Ascending aorta (tissue), 2 donors: ENCODE data around the gene DBX1. TPM values are rescaled to one million over a fixed set of nuclear protein-coding genes. Genes with fewer than 3 reads are reported as not detected.
"Not testable (repeated sequence)": the region's sequence is repeated elsewhere in the genome, so short reads cannot be mapped to it uniquely, and the experiment has no call there.

Experiments used
- DNase-seq, 2 donors: peaks; one replicate each; pipeline ENCODE4 v3.0.0-alpha.2; 2019; ENCODE audit warnings: low spot score in 2 of 2
- H3K27ac ChIP-seq, 2 donors: fragments of 200-600 bp; sonication (generic); one replicate each; pipeline ENCODE4 v1.5.1; 2016 to 2017; ENCODE audit warnings: mild to moderate bottlenecking in 1 of 2
- H3K27me3 ChIP-seq: fragments of 200-600 bp; sonication (generic); one replicate; pipeline ENCODE4 v1.5.1; 2017
- H3K36me3 ChIP-seq, 2 donors: fragments of 200-600 bp; sonication (generic); one replicate each; pipeline ENCODE4 v1.5.1; 2016
- H3K4me1 ChIP-seq, 2 donors: fragments of 200-600 bp; sonication (generic); one replicate each; pipeline ENCODE4 v1.5.1; 2016 to 2017; ENCODE audit warnings: mild to moderate bottlenecking in 1 of 2
- H3K4me3 ChIP-seq, 2 donors: fragments of 200-600 bp; sonication (generic); one replicate each; pipeline ENCODE4 v1.5.1; 2016 to 2017; ENCODE audit warnings: mild to moderate bottlenecking in 1 of 2
- H3K9me3 ChIP-seq, 2 donors: fragments of 200-600 bp; sonication (generic); one replicate each; pipeline ENCODE4 v1.5.1; 2016
- intact Hi-C: fragments of 100-400 bp; cut with DNase I; formaldehyde crosslinking; loops from one replicate; pipeline ENCODE4 v1.15.1; 2023
- total RNA-seq: library from RNA; depleted of rRNA; stranded (reverse); fragments of >200 nt; gene quantifications from one replicate; pipeline ENCODE4 v1.1.0, GENCODE V29; 2016
- TF ChIP-seq, protein P1 (sequence below), 3 experiments: fragments of 200-600 bp in 2 of 3; fragments of 450-650 bp in 1 of 3; sonication (generic) in 2 of 3; IDR thresholded peaks; one replicate each; pipeline ENCODE4 v1.5.1; 2016 to 2019; ENCODE audit warnings: antibody characterized with exemption in 3 of 3, mild to moderate bottlenecking in 1 of 3, moderate library complexity in 1 of 3

The DBX1 gene
- total RNA-seq, 1 donor from 2014 or later, result not detected

DNA sequence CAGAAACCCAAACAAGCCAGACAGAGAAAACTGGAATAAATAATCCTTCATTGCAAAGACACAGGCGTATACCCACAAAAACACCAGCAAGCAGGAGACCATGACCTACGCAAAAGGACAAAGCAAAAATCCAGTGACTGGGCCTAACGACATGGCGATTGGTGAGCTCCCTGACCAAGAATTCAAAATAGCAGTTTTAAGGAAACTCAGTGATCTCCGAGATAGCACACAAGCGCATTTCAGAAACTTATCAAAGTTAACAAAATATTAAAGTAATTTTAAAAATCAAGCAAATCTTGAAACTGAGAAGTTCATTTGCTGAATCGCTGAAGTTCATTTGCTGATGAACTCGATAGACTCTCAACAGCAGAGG, 27.6 kb downstream of the DBX1 start:
- Histone ChIP-seq H3K27me3 (no peaks in the 10 kb centered on the region), H3K4me3 (peak overlapping the region; percentile 49 to 60), H3K36me3 (no peaks in the 10 kb centered on the region), H3K4me1 (peaks cover 0 to 2% of the 10 kb centered on the region in 2 donors), H3K27ac (no peak overlapping the region), H3K9me3 (no peaks in the 10 kb centered on the region)
- TF ChIP-seq, protein P1, sequence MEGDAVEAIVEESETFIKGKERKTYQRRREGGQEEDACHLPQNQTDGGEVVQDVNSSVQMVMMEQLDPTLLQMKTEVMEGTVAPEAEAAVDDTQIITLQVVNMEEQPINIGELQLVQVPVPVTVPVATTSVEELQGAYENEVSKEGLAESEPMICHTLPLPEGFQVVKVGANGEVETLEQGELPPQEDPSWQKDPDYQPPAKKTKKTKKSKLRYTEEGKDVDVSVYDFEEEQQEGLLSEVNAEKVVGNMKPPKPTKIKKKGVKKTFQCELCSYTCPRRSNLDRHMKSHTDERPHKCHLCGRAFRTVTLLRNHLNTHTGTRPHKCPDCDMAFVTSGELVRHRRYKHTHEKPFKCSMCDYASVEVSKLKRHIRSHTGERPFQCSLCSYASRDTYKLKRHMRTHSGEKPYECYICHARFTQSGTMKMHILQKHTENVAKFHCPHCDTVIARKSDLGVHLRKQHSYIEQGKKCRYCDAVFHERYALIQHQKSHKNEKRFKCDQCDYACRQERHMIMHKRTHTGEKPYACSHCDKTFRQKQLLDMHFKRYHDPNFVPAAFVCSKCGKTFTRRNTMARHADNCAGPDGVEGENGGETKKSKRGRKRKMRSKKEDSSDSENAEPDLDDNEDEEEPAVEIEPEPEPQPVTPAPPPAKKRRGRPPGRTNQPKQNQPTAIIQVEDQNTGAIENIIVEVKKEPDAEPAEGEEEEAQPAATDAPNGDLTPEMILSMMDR (IDR thresholded peaks at IDR 0.05), result no peak
- DNase-seq, result no peak
- intact Hi-C loops, result loop anchor here (2.0 to 5.0 kb wide), 3 partner anchors 182 to 225 kb away; no protein-coding TSS in a partner anchor

DNA sequence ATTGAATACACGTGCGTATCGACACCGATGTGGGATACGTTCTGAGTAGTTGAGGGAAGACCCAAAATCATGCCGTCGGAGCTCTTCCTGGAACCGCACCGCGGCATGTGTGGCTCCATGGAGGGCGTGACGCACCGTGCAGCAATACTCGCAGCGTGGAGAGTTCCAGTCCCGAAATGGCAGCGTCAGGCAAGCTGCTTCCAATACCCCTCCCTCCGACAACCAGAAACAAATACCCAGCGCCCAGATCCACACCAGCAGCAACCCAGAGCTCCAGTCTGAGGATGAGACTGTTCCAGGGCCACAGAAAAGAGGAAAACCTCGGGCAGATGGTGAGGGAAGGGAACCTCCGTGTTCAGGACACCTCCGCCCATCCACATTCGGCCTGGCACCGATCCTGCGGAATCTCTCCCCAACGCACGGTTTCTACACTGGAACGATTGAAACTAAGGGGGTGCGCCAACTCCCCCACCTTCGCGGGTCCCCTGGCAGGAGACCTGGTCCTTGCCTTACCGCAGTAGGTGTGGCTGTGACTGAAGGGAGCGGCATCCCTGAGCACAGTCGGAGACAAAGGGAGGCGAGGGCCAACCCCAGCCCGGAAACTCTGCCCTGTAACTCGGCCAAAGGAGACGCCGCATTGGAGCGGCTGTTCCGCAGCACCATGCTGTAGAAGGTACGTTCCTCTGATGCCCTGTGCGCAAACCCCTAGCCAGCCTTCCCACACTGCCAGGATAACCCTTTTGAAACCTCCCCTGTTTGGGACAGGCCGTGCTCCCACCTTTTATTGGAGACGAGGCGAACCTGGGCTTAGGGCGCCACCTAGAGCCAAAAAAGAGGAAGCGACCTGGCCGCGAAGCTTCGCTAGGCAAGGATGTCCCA, 28.2 kb downstream of the DBX1 start:
- Histone ChIP-seq H3K9me3 (no peaks in the 10 kb centered on the region), H3K4me3 (peak overlapping the region; percentile 49 to 60), H3K4me1 (peaks cover 0 to 2% of the 10 kb centered on the region in 2 donors), H3K27ac (no peak overlapping the region), H3K27me3 (no peaks in the 10 kb centered on the region), H3K36me3 (no peaks in the 10 kb centered on the region)
- TF ChIP-seq, protein P1 (IDR thresholded peaks at IDR 0.05), result peak; percentile 73 to 93 (median 88)
- DNase-seq, result no peak
- intact Hi-C loops, result loop anchor here (2.0 to 5.0 kb wide), 4 partner anchors 181 to 575 kb away; no protein-coding TSS in a partner anchor

DNA sequence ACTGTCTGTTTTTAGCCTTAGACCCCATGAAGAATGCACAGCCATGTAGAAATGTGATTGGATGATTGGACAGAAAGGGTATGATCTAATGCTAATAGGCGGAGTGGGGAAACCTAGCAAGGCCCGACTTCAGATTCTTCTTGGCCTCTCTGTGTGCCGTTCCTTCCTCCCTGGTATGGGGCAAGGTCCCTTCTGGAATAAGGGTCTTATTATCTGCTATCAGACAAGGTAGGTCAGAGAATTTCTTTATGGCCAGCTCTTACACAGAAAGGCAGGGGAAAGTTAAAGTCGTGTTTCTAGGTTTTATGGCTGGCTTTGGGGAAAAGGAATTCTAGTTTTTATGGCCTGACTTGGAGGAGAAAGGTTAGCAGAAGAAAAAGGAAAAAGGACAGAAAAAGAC, 30.6 kb downstream of the DBX1 start:
- Histone ChIP-seq H3K27ac (no peak overlapping the region), H3K27me3 (no peaks in the 10 kb centered on the region), H3K36me3 (no peaks in the 10 kb centered on the region), H3K4me1 (peaks cover 0 to 2% of the 10 kb centered on the region in 2 donors), H3K9me3 (no peaks in the 10 kb centered on the region), H3K4me3 (no peak overlapping the region)
- intact Hi-C loops, result loop anchor here (2.0 to 5.0 kb wide), 4 partner anchors 192 to 573 kb away; no protein-coding TSS in a partner anchor
- TF ChIP-seq, protein P1 (IDR thresholded peaks at IDR 0.05), result no peak
- DNase-seq, result no peak

DNA sequence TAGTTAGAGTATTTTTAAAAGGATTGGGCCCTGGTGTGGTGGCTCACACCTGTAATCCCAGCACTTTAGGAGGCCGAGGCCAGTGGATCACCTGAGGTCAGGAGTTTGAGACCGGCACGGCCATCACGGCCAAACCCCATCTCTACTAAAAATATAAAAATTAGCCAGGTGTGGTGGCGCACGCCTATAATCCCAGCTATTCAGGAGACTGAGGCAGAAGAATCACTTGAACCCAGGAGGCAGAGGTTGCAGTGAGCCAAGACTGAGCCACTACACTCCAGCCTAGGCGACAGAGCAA, 31.8 kb downstream of the DBX1 start:
- not testable (repeated sequence) for H3K4me3 ChIP-seq, H3K36me3 ChIP-seq, H3K9me3 ChIP-seq, H3K4me1 ChIP-seq, H3K27me3 ChIP-seq, DNase-seq
- intact Hi-C loops, result loop anchor here (2.0 kb wide), 1 partner anchor 224 kb away; no protein-coding TSS in a partner anchor
- H3K27ac ChIP-seq, result peak overlapping the region in 1 of 2 donors; percentile 7

DNA sequence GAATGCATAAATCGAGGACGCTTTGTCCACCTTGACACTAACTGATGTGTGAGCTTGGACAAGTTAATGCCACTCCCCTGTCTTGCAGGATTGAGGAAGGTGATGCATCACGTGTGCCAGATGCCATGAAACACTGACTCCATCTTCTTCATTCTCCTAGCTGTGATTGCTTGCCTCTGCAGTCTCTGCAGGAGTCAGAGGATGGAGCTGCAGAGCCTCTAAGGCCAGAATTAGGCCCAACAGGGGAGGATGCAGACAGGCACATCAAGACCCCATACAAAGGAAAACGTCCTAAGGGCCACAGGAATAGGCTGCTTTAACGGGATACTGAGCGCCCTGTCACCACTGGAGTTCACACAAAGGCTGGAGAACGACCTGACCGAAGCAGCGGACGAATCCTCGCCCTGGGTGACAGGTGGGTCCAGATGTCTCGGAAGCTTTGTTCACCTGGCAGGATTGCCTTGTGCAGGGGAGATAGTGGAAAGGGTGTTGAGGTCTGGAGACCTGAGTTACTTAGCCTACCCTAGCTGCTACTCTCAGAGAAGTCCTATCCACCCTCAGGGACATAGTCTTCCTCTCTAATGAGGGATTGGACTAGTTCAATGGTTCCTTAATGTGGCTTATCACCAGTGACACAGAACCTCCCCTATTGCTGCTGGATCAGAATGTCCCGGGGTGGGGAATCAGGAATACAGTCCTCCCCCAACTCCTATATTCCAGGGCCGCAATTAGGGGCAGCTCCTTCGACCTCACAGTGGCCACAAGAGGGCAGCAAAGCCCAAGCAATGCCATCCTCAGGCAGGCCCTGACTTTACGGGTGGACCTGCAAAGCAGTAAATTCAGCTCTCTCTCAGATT, 32.4 kb downstream of the DBX1 start:
- Histone ChIP-seq H3K36me3 (no peaks in the 10 kb centered on the region), H3K9me3 (no peaks in the 10 kb centered on the region), H3K27ac (peak overlapping the region in 1 of 2 donors; percentile 17), H3K4me3 (no peak overlapping the region), H3K27me3 (no peaks in the 10 kb centered on the region), H3K4me1 (peaks cover 0 to 2% of the 10 kb centered on the region in 2 donors)
- TF ChIP-seq, protein P1 (IDR thresholded peaks at IDR 0.05), result peak; percentile 82 to 86 (median 84)
- intact Hi-C loops, result loop anchor here (2.0 kb wide), 1 partner anchor 225 kb away; no protein-coding TSS in a partner anchor
- DNase-seq, result peak in 1 of 2 donors; percentile 84
